Hematopoietic multipotent progenitor cell treated with erythropoietin and hydrocortisone succinate and interleukin-3 and kit ligand, for 17 days (in vitro differentiated cells): ENCODE results near the gene THADA.
A peak's percentile ranks its signal among the peaks of the same experiment; 100 is the strongest.
"Not testable (repeated sequence)": the region's sequence is repeated elsewhere in the genome, so short reads cannot be mapped to it uniquely, and the experiment has no call there.

ENCODE experiments used
- DNase-seq: peaks from one replicate; pipeline ENCODE4 v3.0.0-alpha.2; 2015; ENCODE audit warnings: low spot score

The THADA gene

DNA sequence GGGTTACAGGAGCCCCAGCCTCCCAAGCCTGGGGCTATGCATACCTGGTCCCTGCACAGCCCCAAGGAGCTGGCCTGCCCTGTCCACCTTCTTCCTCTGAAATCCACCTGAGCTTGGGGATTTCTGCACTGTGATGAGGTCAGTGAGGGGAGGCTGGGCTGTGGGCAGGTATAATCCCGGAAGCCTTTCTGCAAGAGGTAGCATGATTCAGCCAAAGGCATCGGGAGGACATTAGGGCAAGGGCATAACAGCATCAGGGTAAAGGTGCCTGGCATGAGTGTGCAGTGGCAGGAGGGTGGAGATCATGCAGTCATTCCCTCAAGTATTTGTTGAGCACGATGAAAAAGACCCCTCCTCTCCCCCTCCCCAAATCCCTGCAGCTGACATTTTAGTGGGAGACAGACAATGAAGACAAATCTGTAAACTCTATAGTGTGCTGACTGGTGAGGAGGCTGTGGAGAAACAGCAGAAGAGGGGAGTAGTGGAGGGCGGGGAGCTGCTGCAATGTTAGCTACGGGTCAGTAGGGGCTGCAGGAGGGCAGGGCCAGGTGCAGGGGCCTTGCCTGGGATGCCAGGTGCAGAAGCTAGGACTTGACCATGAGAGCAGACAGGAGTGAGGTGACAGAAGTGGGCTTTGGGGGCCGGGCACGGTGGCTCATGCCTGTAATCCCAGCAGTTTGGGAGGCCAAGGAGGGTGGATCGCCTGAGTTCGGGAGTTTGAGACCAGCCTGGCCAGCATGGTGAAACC is 388.1 kb downstream of the THADA start:
- DNase-seq, result no peak

GRCh38 chr2:43206602-43207001 is 389.2 kb downstream of the THADA start:
- DNase-seq, result no peak

DNA sequence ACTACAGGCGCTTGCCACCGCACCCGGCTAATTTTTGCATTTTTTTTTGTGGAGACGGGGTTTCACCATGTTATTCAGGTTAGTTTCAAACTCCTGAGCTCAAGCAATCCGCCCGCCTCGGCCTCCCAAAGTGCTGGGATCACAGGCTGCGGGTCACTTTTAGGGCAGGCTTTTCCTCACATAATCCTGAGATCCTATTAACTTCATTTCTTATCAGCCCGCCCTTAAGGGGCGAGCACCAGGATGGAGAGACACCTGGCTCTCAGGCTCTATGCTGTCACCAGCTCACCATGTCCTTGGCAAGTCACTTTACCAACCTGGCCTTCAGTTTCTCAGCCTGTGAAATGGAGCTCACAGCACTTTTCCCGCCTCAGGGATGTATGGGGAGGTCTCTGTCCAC is 392.5 kb downstream of the THADA start:
- no peak for DNase-seq

DNA sequence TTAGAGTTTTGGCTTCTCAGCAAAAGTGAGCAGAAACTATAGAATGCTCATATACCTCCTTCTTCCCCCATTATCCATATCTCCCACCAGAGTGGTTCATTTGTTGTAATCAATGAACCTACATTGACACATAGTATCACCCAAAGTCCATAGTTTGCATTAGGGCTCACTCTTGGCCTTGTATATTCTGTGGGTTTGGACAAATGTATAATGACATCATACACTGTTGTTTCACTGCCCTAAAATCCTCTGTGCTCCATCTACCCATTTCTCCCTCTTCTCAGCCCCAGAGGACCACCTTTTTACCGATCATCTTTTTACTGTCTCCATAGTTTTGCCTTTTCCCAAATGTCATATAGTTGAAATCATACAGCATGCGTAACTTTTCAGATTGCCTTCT is 393.5 kb downstream of the THADA start:
- no peak for DNase-seq

GRCh38 chr2:43201497-43201896 is 394.3 kb downstream of the THADA start:
- no peak for DNase-seq

DNA sequence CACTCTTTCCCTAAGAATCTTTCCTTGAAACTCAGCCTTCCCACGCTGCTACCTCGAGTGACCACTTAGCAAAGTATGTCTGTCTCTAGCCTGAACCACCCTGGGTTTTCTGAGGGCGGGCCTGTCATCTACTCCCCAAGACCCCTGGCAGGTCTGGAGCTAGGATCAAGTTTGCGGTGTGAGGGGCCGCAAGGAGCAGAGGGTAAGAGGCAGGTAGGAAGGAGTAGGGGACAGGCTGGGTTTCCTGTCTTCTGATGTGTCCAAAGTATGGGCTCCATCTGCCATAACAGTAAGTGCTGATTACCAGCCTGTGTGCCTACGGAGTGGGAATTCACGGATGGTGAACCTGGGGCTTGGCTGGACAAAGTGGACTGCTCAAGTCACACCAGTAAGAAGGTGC is 394.8 kb downstream of the THADA start:
- no peak for DNase-seq

GRCh38 chr2:43199492-43200488 is 396.0 kb downstream of the THADA start:
- no peak for DNase-seq

DNA sequence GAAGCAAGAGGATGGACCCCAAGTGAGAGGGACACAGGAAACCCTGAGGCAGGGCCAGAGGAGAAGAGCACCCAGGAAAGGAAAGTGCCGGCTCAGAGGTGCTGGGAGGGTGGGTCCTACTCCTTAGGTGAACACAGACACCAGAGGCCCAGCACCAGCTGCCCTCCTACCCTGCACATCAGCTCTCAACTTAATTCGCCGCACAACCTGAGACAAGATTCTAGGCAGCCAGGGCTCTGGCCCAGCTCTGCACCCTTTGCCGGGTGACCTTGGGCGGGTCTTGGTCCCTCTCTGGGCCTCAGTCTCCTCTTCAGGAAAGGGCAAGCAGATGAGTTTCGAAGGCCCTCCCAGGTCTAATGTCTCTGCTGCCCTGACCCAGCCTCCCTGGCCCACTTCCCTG is 397.6 kb downstream of the THADA start:
- DNase-seq, result no peak

GRCh38 chr2:43197588-43197896 is 398.3 kb downstream of the THADA start:
- DNase-seq, result no peak

DNA sequence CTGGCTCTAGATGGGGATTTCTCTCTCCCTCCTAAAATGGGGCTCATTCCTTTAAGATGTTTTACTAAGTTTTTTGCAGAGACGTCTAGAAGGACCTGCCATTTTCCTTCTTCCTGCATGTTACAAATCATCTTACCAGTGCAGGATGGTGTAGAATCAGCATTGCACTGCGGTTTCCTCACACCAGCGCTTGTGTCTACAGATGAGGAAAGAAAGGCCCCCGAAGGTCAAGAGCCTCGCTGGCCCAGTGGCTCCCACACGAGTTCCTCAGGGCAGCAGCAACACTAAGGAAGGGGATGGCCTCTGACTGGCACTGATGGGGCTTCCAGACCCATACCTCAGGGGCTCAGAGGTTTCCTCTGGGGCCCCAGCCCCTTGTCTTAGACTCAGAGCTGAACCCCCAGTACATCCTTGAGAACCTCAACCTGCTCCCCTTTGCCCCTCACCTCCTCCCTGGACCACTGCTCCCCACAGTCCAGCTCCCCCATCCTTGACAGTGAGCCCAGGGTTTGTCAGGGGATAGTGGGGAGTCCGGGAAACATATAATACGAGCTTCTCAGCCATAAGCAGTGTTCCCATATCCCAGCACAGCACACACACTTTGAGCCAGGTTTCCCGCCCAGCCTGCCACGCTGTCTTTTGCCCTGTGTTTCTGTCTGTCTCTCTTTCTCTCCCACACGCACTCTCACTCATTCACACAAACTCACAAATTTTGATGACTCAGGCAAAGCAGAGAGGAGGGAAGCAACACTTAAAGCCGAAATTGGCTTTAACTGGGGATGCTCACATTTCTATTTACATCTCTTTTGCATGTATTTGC is 398.9 kb downstream of the THADA start:
- DNase-seq, result no peak

GRCh38 chr2:43194121-43194869 is 401.5 kb downstream of the THADA start:
- no peak for DNase-seq

GRCh38 chr2:43193652-43194120 is 402.2 kb downstream of the THADA start:
- DNase-seq, result peak; percentile 42

DNA sequence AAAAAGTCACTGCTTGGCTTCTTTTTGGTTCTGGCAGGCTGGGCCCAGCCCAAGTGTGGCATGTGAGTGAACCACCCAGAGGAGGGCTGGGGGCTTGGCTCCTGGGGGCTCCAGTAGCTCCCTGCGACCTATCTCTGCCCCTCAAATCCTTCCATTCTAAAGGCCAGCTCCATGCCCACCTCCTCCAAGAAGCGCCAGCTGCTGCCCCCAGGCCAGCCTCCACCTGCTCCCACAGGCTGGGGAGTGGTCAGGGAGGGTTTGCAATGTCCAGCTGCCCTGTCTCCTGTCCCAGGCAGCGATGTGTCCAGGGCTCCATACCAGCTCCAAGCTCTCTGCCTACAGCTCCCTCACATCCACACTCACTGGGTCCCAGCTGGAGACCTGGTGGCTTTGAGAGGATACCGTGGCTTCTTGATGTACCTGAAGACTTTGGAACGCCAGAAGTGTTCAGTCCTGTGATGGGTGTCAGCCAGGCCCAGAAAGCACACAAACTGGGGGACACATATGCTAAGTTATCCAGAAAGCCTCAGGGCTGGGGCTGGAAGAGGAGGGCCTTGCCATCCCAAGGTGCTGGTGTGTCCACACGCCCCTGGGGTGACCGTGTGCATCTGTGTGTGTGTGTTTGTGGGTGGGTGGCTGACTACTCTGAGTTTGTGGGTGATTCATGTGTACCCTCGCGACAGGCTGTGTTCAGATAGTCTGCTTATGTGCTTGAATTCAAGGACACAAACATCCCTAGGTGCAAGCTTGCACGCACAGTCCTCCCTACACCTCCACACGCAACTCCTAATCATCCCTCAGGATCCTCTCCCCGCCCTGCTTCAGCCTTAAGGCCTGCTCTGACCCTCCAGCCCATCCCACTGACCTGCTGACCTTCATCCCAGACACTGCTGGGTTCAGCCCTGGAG is 402.8 kb downstream of the THADA start:
- DNase-seq, result no peak

- DNase-seq, result peak; percentile 49
Measured at GRCh38 chr2:43191947-43192516, 403.8 kb downstream of the THADA start.

GRCh38 chr2:43190311-43191052 is 405.4 kb downstream of the THADA start:
- peak; percentile 87 for DNase-seq

- DNase-seq, result not testable (repeated sequence)
Measured at GRCh38 chr2:43189861-43190260, 406.0 kb downstream of the THADA start.

DNA sequence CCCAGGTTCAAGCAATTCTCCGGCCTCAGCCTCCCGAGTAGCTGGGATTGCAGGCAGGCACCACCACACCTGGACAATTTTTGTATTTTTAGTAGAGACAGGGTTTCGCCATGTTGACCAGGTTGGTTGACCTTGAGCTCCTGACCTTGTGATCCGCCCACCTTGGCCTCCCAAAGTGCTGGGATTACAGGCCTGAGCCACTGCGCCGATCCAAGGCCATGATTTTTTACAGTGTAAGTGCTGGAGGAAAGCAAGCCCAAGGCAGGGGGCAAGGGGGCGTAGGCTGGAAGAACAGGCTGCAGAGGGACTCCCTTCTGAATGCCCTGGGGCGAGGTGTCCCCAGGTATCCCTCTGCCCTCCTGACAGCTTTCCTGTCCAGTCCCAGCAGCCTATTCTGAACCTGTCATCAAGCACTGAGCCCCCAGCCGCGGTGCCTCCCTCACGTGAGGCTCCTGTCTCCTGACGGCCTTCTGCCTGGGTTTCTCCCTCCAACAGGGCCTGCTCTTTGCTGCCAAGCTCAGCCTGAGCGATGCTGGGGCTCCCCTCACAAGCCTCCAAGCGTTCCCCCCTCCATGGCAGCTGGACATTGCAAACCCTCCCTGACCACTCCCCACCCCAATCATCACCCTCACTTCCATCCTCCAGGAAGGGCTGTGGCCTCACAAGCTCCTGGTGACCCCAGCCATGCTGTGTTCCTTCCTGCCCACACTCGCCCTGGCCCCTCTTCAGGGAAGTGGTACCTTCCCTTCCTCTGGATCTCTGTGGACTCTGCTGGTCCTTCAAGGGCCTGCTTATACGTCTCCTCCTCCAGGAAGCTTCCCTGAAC is 407.1 kb downstream of the THADA start:
- DNase-seq, result no peak

GRCh38 chr2:43186679-43187374 is 409.0 kb downstream of the THADA start:
- DNase-seq, result no peak
